Lung (tissue), 12 donors: ENCODE data around the gene CDH19. TPM values are rescaled to one million over a fixed set of nuclear protein-coding genes. Genes with fewer than 3 reads are reported as not detected.

Experiments used
- ATAC-seq: fragments of 200-7000 bp; cut with Tn5 transposase; one replicate; pipeline ENCODE4 v1.9.1; 2020; ENCODE audit warnings: moderate number of reproducible peaks; ENCODE audit not compliant: insufficient read depth, low FRiP score
- DNase-seq, 3 donors: peaks; one replicate each; pipeline ENCODE4 v3.0.0-alpha.2; 2013 to 2017
- H3K27ac ChIP-seq, 2 donors: one replicate each; pipeline ENCODE4 v1.5.1; 2013; ENCODE audit warnings: mild to moderate bottlenecking in 2 of 2, moderate library complexity in 2 of 2, control low read depth in 1 of 2, inconsistent platforms in 1 of 2, low read depth in 1 of 2, low read length in 1 of 2
- H3K27me3 ChIP-seq, 3 donors: one replicate each; pipeline ENCODE4 v1.5.1; 2013; ENCODE audit warnings: low read length in 2 of 3; ENCODE audit not compliant: control insufficient read depth in 3 of 3, insufficient read depth in 3 of 3
- H3K36me3 ChIP-seq, 4 donors: one replicate each; pipeline ENCODE4 v1.5.1; 2013; ENCODE audit warnings: low read length in 4 of 4, mild to moderate bottlenecking in 1 of 4, moderate library complexity in 1 of 4; ENCODE audit not compliant: control insufficient read depth in 4 of 4, insufficient read depth in 4 of 4
- H3K4me1 ChIP-seq, 5 donors: one replicate each; pipeline ENCODE4 v1.5.1; 2013; ENCODE audit warnings: low read length in 5 of 5, mild to moderate bottlenecking in 2 of 5, moderate library complexity in 1 of 5; ENCODE audit not compliant: control insufficient read depth in 5 of 5, insufficient read depth in 5 of 5
- H3K4me3 ChIP-seq: one replicate; pipeline ENCODE4 v1.5.1; 2013; ENCODE audit warnings: mild to moderate bottlenecking, control low read depth, moderate library complexity
- H3K9ac ChIP-seq, 2 donors: one replicate each; pipeline ENCODE4 v1.5.1; 2013; ENCODE audit warnings: low read length in 2 of 2, control low read depth in 1 of 2; ENCODE audit not compliant: insufficient read depth in 1 of 2
- H3K9me3 ChIP-seq, 4 donors: one replicate each; pipeline ENCODE4 v1.5.1; 2013; ENCODE audit warnings: low read length in 3 of 4, mild to moderate bottlenecking in 1 of 4, moderate library complexity in 1 of 4; ENCODE audit not compliant: control insufficient read depth in 4 of 4, insufficient read depth in 3 of 4
- CTCF ChIP-seq: IDR thresholded peaks from 2 replicates; pipeline ENCODE4 v1.5.1; 2012; ENCODE audit warnings: mild to moderate bottlenecking; ENCODE audit errors: control extremely low read depth, extremely low read depth
- WGBS, 2 donors: extraction: QIAGEN DNeasy Blood & Tissue Kit; methylation state at CpG; one replicate each; pipeline ENCODE4 v1.1.7; 2013; 5-methylcytosine and 5-hydroxymethylcytosine counted together
- polyA plus RNA-seq, 2 donors: library from polyadenylated mRNA; stranded (reverse); fragments of 200-250 nt; gene quantifications; one replicate each; pipeline ENCODE4 v1.2.1, GENCODE V29; 2013
- total RNA-seq, 2 donors: library from RNA; depleted of rRNA in 1 of 2; stranded (reverse); fragments of >200 nt in 1 of 2; gene quantifications; one replicate each; pipeline ENCODE4 v1.2.1, GENCODE V29; 2014 to 2021
- donor health status: control.
- donor health status: control.
- donor health status: Bipolar disorder and iron deficiency.
- donor health status: healthy.
- donor health status: DM: yes; HTN: yes; CAD: no.

The CDH19 gene
- total and polyA plus RNA-seq, 4 donors: 0.13 to 1.7 (median 0.95) TPM

DNA sequence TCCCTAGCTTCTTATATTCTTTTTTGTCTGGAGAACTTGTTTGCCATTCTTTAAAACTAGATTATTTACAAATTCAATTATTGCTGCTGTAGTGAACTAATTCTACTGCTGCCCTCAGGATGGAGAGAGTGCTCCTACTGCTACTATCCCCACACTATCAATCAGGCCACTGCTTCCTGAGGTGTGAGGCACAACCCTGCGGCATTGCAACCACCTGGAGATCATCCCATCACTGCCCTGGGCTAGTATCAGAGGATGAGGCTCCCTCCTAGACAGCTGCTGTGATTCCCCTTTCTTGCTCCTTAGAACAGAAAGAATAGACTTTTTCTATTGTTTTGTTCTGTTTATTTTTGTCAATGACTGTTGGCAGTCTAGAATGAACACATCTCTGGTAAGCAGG, 146.6 kb downstream of the CDH19 start:
- DNase-seq (no peak), ATAC-seq (no peak)
- Histone ChIP-seq H3K4me3 (no peak overlapping the region), H3K9me3 (peaks cover 0 to 6% (median 0%) of the 10 kb centered on the region in 4 donors), H3K9ac (no peak overlapping the region), H3K36me3 (no peaks in the 10 kb centered on the region), H3K27me3 (no peaks in the 10 kb centered on the region), H3K4me1 (no peaks in the 10 kb centered on the region), H3K27ac (no peak overlapping the region)
- WGBS, 2 donors: 63 to 80% methylated on average over 1 of the region's 1 CpG
- no peak for TF ChIP-seq CTCF
